OCI-LY1 (cell line): Measurements from ENCODE around the gene RTCB.

Experiments used
- H2AFZ ChIP-seq: fragments of 200-600 bp; sonication (generic), shearing (Covaris generic); 2 replicates; pipeline ENCODE4 v1.6.0; 2014; ENCODE audit warnings: antibody characterized with exemption, mild to moderate bottlenecking, low read length
- H3F3A ChIP-seq: fragments of 200-600 bp; sonication (generic), shearing (Covaris generic); 2 replicates; pipeline ENCODE4 v1.6.0; 2014; ENCODE audit warnings: mild to moderate bottlenecking, antibody characterized with exemption, low read length, moderate library complexity; ENCODE audit not compliant: insufficient read depth
- H3K27ac ChIP-seq: fragments of 200-600 bp; sonication (generic); 2 replicates; pipeline ENCODE4 v1.5.1; 2014; ENCODE audit warnings: low read length, mixed run types, mild to moderate bottlenecking, low read depth; ENCODE audit not compliant: poor library complexity, severe bottlenecking
- H3K27me3 ChIP-seq: fragments of 200-600 bp; sonication (generic); 2 replicates; pipeline ENCODE4 v1.6.0; 2014; ENCODE audit warnings: antibody characterized with exemption, mild to moderate bottlenecking, low read length, moderate library complexity; ENCODE audit not compliant: insufficient read depth
- H3K36me3 ChIP-seq: fragments of 200-600 bp; sonication (generic); 2 replicates; pipeline ENCODE4 v1.6.1; 2014; ENCODE audit warnings: mild to moderate bottlenecking, antibody characterized with exemption, low read length, moderate library complexity, mixed read lengths; ENCODE audit not compliant: insufficient read depth
- H3K4me1 ChIP-seq: fragments of 200-600 bp; sonication (generic); 2 replicates; pipeline ENCODE4 v1.5.1; 2014; ENCODE audit warnings: mild to moderate bottlenecking, low read length, moderate library complexity; ENCODE audit not compliant: insufficient read depth, severe bottlenecking
- H3K4me2 ChIP-seq: fragments of 200-600 bp; sonication (generic), shearing (Covaris generic); 2 replicates; pipeline ENCODE4 v1.6.1; 2014; ENCODE audit warnings: low read length
- H3K4me3 ChIP-seq: fragments of 200-600 bp; sonication (generic); 2 replicates; pipeline ENCODE4 v1.5.1; 2014; ENCODE audit warnings: low read length, low read depth, mild to moderate bottlenecking, mixed read lengths; ENCODE audit not compliant: poor library complexity, severe bottlenecking
- H3K79me2 ChIP-seq: fragments of 200-600 bp; shearing (Covaris generic); 2 replicates; pipeline ENCODE4 v1.6.1; 2016; ENCODE audit warnings: mixed run types, low read length, mixed read lengths; ENCODE audit not compliant: insufficient read depth
- H3K9ac ChIP-seq: fragments of 200-600 bp; sonication (generic), shearing (Covaris generic); 2 replicates; pipeline ENCODE4 v1.6.1; 2014; ENCODE audit warnings: mild to moderate bottlenecking, low read length, mixed read lengths
- H3K9me2 ChIP-seq: fragments of 200-600 bp; sonication (generic), shearing (Covaris generic); 2 replicates; pipeline ENCODE4 v1.6.1; 2014; ENCODE audit warnings: low read depth, mild to moderate bottlenecking, low read length, mixed read lengths
- H3K9me3 ChIP-seq: fragments of 200-600 bp; shearing (Covaris generic); 2 replicates; pipeline ENCODE4 v1.6.1; 2014; ENCODE audit warnings: low read length, mixed read lengths
- H4K20me1 ChIP-seq: fragments of 200-600 bp; sonication (generic), shearing (Covaris generic); 2 replicates; pipeline ENCODE4 v1.6.0; 2016; ENCODE audit warnings: mild to moderate bottlenecking, low read length; ENCODE audit not compliant: insufficient read depth
- EZH2 ChIP-seq: fragments of 200-600 bp; sonication (generic), shearing (Covaris generic); IDR thresholded peaks from 2 replicates; pipeline ENCODE4 v1.8.0; 2017; ENCODE audit warnings: borderline replicate concordance, mixed run types, mild to moderate bottlenecking, antibody characterized with exemption, low read length, moderate library complexity, mixed read lengths
- TF ChIP-seq, protein P1 (sequence below): fragments of 200-600 bp; sonication (generic), shearing (Covaris generic); IDR thresholded peaks from 2 replicates; pipeline ENCODE4 v1.5.1; 2017; ENCODE audit warnings: mild to moderate bottlenecking, antibody characterized with exemption, low read length, moderate library complexity, mixed read lengths

The RTCB gene

DNA sequence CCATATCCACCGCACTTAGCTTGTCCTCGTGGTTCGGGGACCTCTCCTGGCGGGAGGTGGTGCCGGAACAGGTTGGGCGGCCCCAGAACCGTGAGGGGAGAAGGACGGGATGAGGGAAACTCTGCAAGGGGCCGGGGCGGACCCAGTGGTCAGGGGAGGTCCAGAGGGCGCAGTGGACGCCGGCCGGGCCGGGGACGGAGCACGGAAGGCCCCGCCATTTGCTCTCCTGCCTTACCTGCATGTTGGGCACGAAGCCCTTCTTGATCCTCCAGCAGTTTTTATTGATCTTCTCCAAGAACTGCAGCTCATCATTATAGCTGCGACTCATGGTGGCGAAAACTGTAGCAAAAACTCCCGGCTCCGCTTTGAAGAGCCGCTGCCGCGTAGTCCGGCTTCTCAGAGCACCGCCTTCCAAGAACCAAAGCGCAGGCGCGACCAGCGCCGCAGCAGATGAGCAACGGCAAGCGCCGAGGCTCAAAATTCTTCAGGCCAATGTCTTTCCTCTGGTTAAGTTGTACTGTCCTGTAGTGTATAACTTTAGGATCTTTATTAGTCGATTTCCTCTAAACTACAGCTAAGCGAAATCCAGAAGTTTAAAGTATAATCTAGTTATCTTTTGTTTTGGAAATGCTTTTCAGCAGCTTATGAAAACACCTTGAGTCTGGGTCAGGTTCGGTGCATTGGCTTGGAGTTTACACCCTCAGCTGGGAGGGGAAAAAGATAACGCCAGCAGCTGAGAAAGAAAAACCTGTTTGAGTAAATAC lies at the start of gene RTCB:
Gene RTCB, minus strand, starts transcription at position 419 of the 764 bp plus-strand sequence. Its CDS starts 91 bp downstream, at position 328.
- Histone ChIP-seq H3K27me3 (no peaks in the 10 kb centered on the region), H2AFZ (peak within 1 kb of the TSS; percentile 100), H3K79me2 (peaks cover 19% of the 10 kb centered on the region), H3K4me1 (peaks cover 32% of the 10 kb centered on the region), H3K27ac (no peak within 1 kb of the TSS), H3K9me2 (no peaks in the 10 kb centered on the region), H3K9me3 (no peaks in the 10 kb centered on the region), H3K4me3 (peak within 1 kb of the TSS; percentile 85), H3K36me3 (peaks cover 21% of the 10 kb centered on the region), H3K9ac (peak within 1 kb of the TSS; percentile 89), H4K20me1 (no peaks in the 10 kb centered on the region), H3K4me2 (peak within 1 kb of the TSS; percentile 78), H3F3A (no peaks in the 10 kb centered on the region)
- TF ChIP-seq EZH2, result no peak
- TF ChIP-seq, protein P1, sequence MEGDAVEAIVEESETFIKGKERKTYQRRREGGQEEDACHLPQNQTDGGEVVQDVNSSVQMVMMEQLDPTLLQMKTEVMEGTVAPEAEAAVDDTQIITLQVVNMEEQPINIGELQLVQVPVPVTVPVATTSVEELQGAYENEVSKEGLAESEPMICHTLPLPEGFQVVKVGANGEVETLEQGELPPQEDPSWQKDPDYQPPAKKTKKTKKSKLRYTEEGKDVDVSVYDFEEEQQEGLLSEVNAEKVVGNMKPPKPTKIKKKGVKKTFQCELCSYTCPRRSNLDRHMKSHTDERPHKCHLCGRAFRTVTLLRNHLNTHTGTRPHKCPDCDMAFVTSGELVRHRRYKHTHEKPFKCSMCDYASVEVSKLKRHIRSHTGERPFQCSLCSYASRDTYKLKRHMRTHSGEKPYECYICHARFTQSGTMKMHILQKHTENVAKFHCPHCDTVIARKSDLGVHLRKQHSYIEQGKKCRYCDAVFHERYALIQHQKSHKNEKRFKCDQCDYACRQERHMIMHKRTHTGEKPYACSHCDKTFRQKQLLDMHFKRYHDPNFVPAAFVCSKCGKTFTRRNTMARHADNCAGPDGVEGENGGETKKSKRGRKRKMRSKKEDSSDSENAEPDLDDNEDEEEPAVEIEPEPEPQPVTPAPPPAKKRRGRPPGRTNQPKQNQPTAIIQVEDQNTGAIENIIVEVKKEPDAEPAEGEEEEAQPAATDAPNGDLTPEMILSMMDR, result no peak; the same call in 1 of the 2 replicates

DNA sequence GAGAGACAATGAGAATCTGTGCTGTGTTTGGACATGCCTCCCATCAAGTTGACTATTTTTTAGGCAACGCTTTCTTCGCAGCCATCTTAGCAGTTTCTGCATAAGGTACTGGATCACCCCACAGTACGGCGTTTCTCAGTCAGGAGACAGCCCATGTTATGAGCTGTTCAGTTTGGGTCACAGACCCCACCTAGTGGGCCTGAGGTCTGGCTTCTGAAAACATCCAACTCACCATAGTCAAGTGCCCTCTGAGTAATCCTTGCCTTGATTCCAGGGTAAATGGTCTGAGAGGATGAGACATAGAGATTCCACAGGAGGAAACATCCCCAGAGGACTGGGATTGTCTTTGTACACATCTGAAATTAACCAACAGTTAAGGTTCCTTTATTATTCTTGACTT lies 45.0 kb upstream of the RTCB start:
- TF ChIP-seq, protein P1, result no peak
- TF ChIP-seq EZH2, result no peak
- Histone ChIP-seq H3K4me2 (no peak overlapping the region), H3K27me3 (no peaks in the 10 kb centered on the region), H3K36me3 (no peaks in the 10 kb centered on the region), H3F3A (no peaks in the 10 kb centered on the region), H3K9ac (no peak overlapping the region), H3K4me1 (no peaks in the 10 kb centered on the region), H3K27ac (no peak overlapping the region), H3K9me2 (no peaks in the 10 kb centered on the region), H3K79me2 (no peaks in the 10 kb centered on the region), H3K9me3 (no peaks in the 10 kb centered on the region), H2AFZ (no peak overlapping the region), H3K4me3 (no peak overlapping the region), H4K20me1 (no peaks in the 10 kb centered on the region)

DNA sequence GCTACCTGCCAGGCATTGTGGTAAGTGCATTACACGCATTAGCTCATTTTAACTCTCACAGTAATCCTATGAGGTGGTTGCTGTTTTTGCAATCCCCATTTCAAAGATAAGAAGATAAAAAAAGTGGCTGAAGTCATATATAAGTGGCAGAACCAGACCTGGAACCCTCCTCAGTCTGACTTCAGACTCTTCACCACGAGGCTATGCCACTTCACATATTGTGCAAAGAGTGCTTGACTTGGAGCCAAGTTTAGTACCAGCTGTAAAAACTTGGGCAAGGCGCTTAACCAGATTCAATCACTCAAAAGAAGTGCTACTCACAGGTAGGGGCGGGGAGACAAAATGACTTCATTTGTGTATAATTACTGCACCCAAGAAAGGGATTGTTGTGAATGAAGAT lies 36.9 kb upstream of the RTCB start:
- no peaks in the 10 kb centered on the region for H3K36me3 ChIP-seq
- no peaks in the 10 kb centered on the region for H4K20me1 ChIP-seq
- H2AFZ ChIP-seq, result no peak overlapping the region
- H3K79me2 ChIP-seq, result no peaks in the 10 kb centered on the region
- no peaks in the 10 kb centered on the region for H3F3A ChIP-seq
- H3K27me3 ChIP-seq, result no peaks in the 10 kb centered on the region
- H3K27ac ChIP-seq, result no peak overlapping the region
- H3K4me2 ChIP-seq, result no peak overlapping the region
- H3K4me3 ChIP-seq, result no peak overlapping the region
- H3K9me3 ChIP-seq, result no peaks in the 10 kb centered on the region
- H3K9me2 ChIP-seq, result no peaks in the 10 kb centered on the region
- H3K9ac ChIP-seq, result no peak overlapping the region
- H3K4me1 ChIP-seq, result no peaks in the 10 kb centered on the region
- no peak for TF ChIP-seq EZH2
- TF ChIP-seq, protein P1, result no peak
